Hematopoietic multipotent progenitor cell treated with erythropoietin and hydrocortisone succinate and interleukin-3 and kit ligand, for 15 days (in vitro differentiated cells): Measurements from ENCODE around the gene CDH4.
"Not testable (repeated sequence)": the region's sequence is repeated elsewhere in the genome, so short reads cannot be mapped to it uniquely, and the experiment has no call there.

Experiments
- DNase-seq: peaks from one replicate; pipeline ENCODE4 v3.0.0-alpha.2; 2015; ENCODE audit warnings: low spot score

The CDH4 gene

GRCh38 chr20:61417221-61417941 lies 165.3 kb downstream of the CDH4 start:
- DNase-seq = no peak

GRCh38 chr20:61419010-61419409 lies 166.9 kb downstream of the CDH4 start:
- no peak for DNase-seq

- no peak for DNase-seq
These were observed 167.4 kb downstream of the CDH4 start for GRCh38 chr20:61419501-61419900.

GRCh38 chr20:61420056-61420455 lies 168.0 kb downstream of the CDH4 start:
- no peak for DNase-seq

- DNase-seq = no peak
These were observed 168.7 kb downstream of the CDH4 start for GRCh38 chr20:61420781-61421180.

GRCh38 chr20:61422636-61423425 lies 170.8 kb downstream of the CDH4 start:
- DNase-seq = no peak

GRCh38 chr20:61424011-61424627 lies 172.1 kb downstream of the CDH4 start:
- DNase-seq = no peak

GRCh38 chr20:61424628-61425420 lies 172.8 kb downstream of the CDH4 start:
- DNase-seq = no peak

GRCh38 chr20:61425541-61425991 lies 173.5 kb downstream of the CDH4 start:
- not testable (repeated sequence) for DNase-seq

GRCh38 chr20:61426352-61426751 lies 174.3 kb downstream of the CDH4 start:
- DNase-seq = no peak

- DNase-seq = no peak
These were observed 177.6 kb downstream of the CDH4 start for GRCh38 chr20:61429458-61430227.

GRCh38 chr20:61430228-61430624 lies 178.2 kb downstream of the CDH4 start:
- no peak for DNase-seq

GRCh38 chr20:61433176-61433575 lies 181.1 kb downstream of the CDH4 start:
- no peak for DNase-seq

GRCh38 chr20:61433816-61434215 lies 181.8 kb downstream of the CDH4 start:
- no peak for DNase-seq

- DNase-seq = no peak
These were observed 182.3 kb downstream of the CDH4 start for GRCh38 chr20:61434341-61434781.

GRCh38 chr20:61435184-61435822 lies 183.2 kb downstream of the CDH4 start:
- DNase-seq = no peak

GRCh38 chr20:61435823-61436220 lies 183.8 kb downstream of the CDH4 start:
- DNase-seq = no peak

GRCh38 chr20:61436283-61436666 lies 184.2 kb downstream of the CDH4 start:
- DNase-seq = no peak

GRCh38 chr20:61436667-61437279 lies 184.7 kb downstream of the CDH4 start:
- DNase-seq = no peak
